Measurements from ENCODE around the gene DIP2C.
"Not testable (repeated sequence)": the region's sequence is repeated elsewhere in the genome, so short reads cannot be mapped to it uniquely, and the experiment has no call there.

The DIP2C gene

GRCh38 chr10:323651-324293, 365.7 kb downstream of the DIP2C start:
- DNase-seq (ENCODE audit: insufficient read length) = peak; percentile 57
- TF ChIP-seq POLR2AphosphoS5 (IDR thresholded peaks at IDR 0.05; ENCODE audit: low read depth, low read length) (no peak), POLR2A (IDR thresholded peaks at IDR 0.05; ENCODE audit: low read depth, low read length) (no peak), TAF1 (IDR thresholded peaks at IDR 0.05; ENCODE audit: borderline replicate concordance, low read depth, low read length) (no peak)
- FAIRE-seq = peak; percentile 48

- FAIRE-seq = not testable (repeated sequence)
Observed at GRCh38 chr10:323046-323445, 366.4 kb downstream of the DIP2C start.

GRCh38 chr10:320771-321170, 368.7 kb downstream of the DIP2C start:
- TF ChIP-seq POLR2AphosphoS5 (IDR thresholded peaks at IDR 0.05; ENCODE audit: low read depth, low read length) (no peak), POLR2A (IDR thresholded peaks at IDR 0.05; ENCODE audit: low read depth, low read length) (no peak), TAF1 (IDR thresholded peaks at IDR 0.05; ENCODE audit: borderline replicate concordance, low read depth, low read length) (no peak)

More at GRCh38 chr10:323046-323445, 366.4 kb downstream of the DIP2C start:
- DNase-seq (ENCODE audit: insufficient read length) = not testable (repeated sequence)

GRCh38 chr10:317926-318325, 371.5 kb downstream of the DIP2C start:
- DNase-seq (ENCODE audit: insufficient read length) = no peak
- no peak for TF ChIP-seq POLR2AphosphoS5 (IDR thresholded peaks at IDR 0.05; ENCODE audit: low read depth, low read length)
- no peak for TF ChIP-seq POLR2A (IDR thresholded peaks at IDR 0.05; ENCODE audit: low read depth, low read length)
- no peak for TF ChIP-seq TAF1 (IDR thresholded peaks at IDR 0.05; ENCODE audit: borderline replicate concordance, low read depth, low read length)
- FAIRE-seq = no peak

More at GRCh38 chr10:320771-321170, 368.7 kb downstream of the DIP2C start:
- DNase-seq (ENCODE audit: insufficient read length) = no peak
- no peak for FAIRE-seq

- FAIRE-seq (peak; percentile 95), DNase-seq (ENCODE audit: insufficient read length) (peak; percentile 59)
Observed at GRCh38 chr10:317271-317769, 372.1 kb downstream of the DIP2C start.

GRCh38 chr10:316390-316789, 373.1 kb downstream of the DIP2C start:
- no peak for FAIRE-seq
- DNase-seq (ENCODE audit: insufficient read length) = no peak
- no peak for TF ChIP-seq POLR2A (IDR thresholded peaks at IDR 0.05; ENCODE audit: low read depth, low read length)
- no peak for TF ChIP-seq TAF1 (IDR thresholded peaks at IDR 0.05; ENCODE audit: borderline replicate concordance, low read depth, low read length)
- TF ChIP-seq POLR2AphosphoS5 (IDR thresholded peaks at IDR 0.05; ENCODE audit: low read depth, low read length) = no peak

More at GRCh38 chr10:317271-317769, 372.1 kb downstream of the DIP2C start:
- TF ChIP-seq TAF1 (IDR thresholded peaks at IDR 0.05; ENCODE audit: borderline replicate concordance, low read depth, low read length) (no peak), POLR2AphosphoS5 (IDR thresholded peaks at IDR 0.05; ENCODE audit: low read depth, low read length) (no peak), POLR2A (IDR thresholded peaks at IDR 0.05; ENCODE audit: low read depth, low read length) (no peak)

GRCh38 chr10:314871-315270, 374.6 kb downstream of the DIP2C start:
- DNase-seq (ENCODE audit: insufficient read length) = no peak
- no peak for TF ChIP-seq POLR2A (IDR thresholded peaks at IDR 0.05; ENCODE audit: low read depth, low read length)
- no peak for TF ChIP-seq POLR2AphosphoS5 (IDR thresholded peaks at IDR 0.05; ENCODE audit: low read depth, low read length)
- TF ChIP-seq TAF1 (IDR thresholded peaks at IDR 0.05; ENCODE audit: borderline replicate concordance, low read depth, low read length) = no peak
- FAIRE-seq = no peak

GRCh38 chr10:314381-314780, 375.1 kb downstream of the DIP2C start:
- no peak for TF ChIP-seq POLR2AphosphoS5 (IDR thresholded peaks at IDR 0.05; ENCODE audit: low read depth, low read length)
- TF ChIP-seq TAF1 (IDR thresholded peaks at IDR 0.05; ENCODE audit: borderline replicate concordance, low read depth, low read length) = no peak
- no peak for TF ChIP-seq POLR2A (IDR thresholded peaks at IDR 0.05; ENCODE audit: low read depth, low read length)
- FAIRE-seq (no peak), DNase-seq (ENCODE audit: insufficient read length) (no peak)

- DNase-seq (ENCODE audit: insufficient read length) = no peak
- FAIRE-seq = no peak
Observed at GRCh38 chr10:311901-312665, 377.4 kb downstream of the DIP2C start.

GRCh38 chr10:310976-311639, 378.4 kb downstream of the DIP2C start:
- DNase-seq (ENCODE audit: insufficient read length) (no peak), FAIRE-seq (no peak)
- TF ChIP-seq POLR2AphosphoS5 (IDR thresholded peaks at IDR 0.05; ENCODE audit: low read depth, low read length) = no peak
- TF ChIP-seq POLR2A (IDR thresholded peaks at IDR 0.05; ENCODE audit: low read depth, low read length) = no peak
- TF ChIP-seq TAF1 (IDR thresholded peaks at IDR 0.05; ENCODE audit: borderline replicate concordance, low read depth, low read length) = no peak

More at GRCh38 chr10:311901-312665, 377.4 kb downstream of the DIP2C start:
- TF ChIP-seq TAF1 (IDR thresholded peaks at IDR 0.05; ENCODE audit: borderline replicate concordance, low read depth, low read length) = no peak
- TF ChIP-seq POLR2A (IDR thresholded peaks at IDR 0.05; ENCODE audit: low read depth, low read length) = no peak
- no peak for TF ChIP-seq POLR2AphosphoS5 (IDR thresholded peaks at IDR 0.05; ENCODE audit: low read depth, low read length)

GRCh38 chr10:310371-310770, 379.1 kb downstream of the DIP2C start:
- no peak for TF ChIP-seq POLR2A (IDR thresholded peaks at IDR 0.05; ENCODE audit: low read depth, low read length)
- no peak for TF ChIP-seq POLR2AphosphoS5 (IDR thresholded peaks at IDR 0.05; ENCODE audit: low read depth, low read length)
- no peak for TF ChIP-seq TAF1 (IDR thresholded peaks at IDR 0.05; ENCODE audit: borderline replicate concordance, low read depth, low read length)
- no peak for DNase-seq (ENCODE audit: insufficient read length)
- no peak for FAIRE-seq

All from GM12892 (cell line).